Measurements from ENCODE around the gene YAE1. TPM values are rescaled to one million over a fixed set of nuclear protein-coding genes. Genes with fewer than 3 reads are reported as not detected.

The YAE1 gene
- total RNA-seq, 1 experiment from 2014 or later: 21.9 TPM

DNA sequence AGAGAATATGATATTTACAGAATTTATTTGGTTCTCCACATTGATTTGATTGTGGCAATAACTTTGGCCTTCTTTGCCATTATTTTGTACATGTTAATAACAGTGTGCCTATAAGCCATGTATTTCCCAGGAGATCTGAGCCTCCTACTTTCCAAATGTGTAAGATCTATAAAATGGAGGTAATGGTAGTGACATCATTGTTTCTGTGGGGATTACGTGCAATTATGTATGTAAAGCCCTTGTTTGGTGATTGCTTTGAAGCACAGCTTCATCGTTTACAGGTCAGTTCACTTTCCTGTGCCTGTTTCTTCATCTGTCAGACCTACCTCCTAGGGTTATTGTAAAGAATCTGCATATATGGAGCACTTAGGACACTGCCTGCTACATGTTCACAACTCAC lies 17.3 kb downstream of the YAE1 start (continued):
- TF ChIP-seq, protein P1, sequence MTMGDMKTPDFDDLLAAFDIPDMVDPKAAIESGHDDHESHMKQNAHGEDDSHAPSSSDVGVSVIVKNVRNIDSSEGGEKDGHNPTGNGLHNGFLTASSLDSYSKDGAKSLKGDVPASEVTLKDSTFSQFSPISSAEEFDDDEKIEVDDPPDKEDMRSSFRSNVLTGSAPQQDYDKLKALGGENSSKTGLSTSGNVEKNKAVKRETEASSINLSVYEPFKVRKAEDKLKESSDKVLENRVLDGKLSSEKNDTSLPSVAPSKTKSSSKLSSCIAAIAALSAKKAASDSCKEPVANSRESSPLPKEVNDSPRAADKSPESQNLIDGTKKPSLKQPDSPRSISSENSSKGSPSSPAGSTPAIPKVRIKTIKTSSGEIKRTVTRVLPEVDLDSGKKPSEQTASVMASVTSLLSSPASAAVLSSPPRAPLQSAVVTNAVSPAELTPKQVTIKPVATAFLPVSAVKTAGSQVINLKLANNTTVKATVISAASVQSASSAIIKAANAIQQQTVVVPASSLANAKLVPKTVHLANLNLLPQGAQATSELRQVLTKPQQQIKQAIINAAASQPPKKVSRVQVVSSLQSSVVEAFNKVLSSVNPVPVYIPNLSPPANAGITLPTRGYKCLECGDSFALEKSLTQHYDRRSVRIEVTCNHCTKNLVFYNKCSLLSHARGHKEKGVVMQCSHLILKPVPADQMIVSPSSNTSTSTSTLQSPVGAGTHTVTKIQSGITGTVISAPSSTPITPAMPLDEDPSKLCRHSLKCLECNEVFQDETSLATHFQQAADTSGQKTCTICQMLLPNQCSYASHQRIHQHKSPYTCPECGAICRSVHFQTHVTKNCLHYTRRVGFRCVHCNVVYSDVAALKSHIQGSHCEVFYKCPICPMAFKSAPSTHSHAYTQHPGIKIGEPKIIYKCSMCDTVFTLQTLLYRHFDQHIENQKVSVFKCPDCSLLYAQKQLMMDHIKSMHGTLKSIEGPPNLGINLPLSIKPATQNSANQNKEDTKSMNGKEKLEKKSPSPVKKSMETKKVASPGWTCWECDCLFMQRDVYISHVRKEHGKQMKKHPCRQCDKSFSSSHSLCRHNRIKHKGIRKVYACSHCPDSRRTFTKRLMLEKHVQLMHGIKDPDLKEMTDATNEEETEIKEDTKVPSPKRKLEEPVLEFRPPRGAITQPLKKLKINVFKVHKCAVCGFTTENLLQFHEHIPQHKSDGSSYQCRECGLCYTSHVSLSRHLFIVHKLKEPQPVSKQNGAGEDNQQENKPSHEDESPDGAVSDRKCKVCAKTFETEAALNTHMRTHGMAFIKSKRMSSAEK (CRISPR knock-in tag; IDR thresholded peaks at IDR 0.05; ENCODE audit: borderline replicate concordance): no peak

DNA sequence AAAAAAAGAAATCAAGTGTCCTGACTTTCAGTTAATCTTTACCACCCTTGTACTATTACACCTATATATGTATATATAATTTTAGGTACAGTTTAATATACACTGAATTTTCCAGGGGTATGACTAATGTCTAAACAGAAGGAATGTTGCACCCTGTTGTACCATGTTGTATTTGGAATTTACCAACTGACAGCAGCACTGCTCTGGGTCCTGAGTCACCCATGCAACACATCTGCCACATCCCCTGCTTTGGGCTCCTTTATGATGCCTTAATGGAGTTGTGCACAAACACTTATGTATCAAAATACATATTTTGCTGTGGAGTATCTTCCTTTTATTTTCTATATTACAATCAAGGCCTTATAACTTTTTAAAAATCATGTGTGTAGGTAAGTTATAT lies 21.2 kb downstream of the YAE1 start:
- Mint-ChIP-seq H3K4me3 (no peak overlapping the region), H3K9me3 (0 out of 2 replicates have a peak, but pooled peaks cover 5% of the 10 kb centered on the region), H3K27ac (no peak overlapping the region), H3K27me3 (ENCODE audit: low read depth) (no peaks in the 10 kb centered on the region; the same call in 1 of the 2 replicates), H3K4me1 (peaks cover 24% of the 10 kb centered on the region), H3K36me3 (no peaks in the 10 kb centered on the region)
- DNase-seq (ENCODE audit: low spot score) (no peak), ATAC-seq (no peak)
- ChIA-PET CTCF (no interaction called here), POLR2A (no interaction called here)
- TF ChIP-seq, protein P2, sequence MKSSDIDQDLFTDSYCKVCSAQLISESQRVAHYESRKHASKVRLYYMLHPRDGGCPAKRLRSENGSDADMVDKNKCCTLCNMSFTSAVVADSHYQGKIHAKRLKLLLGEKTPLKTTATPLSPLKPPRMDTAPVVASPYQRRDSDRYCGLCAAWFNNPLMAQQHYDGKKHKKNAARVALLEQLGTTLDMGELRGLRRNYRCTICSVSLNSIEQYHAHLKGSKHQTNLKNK (CRISPR knock-in tag; IDR thresholded peaks at IDR 0.05): no peak
- TF ChIP-seq ZNF671 (CRISPR knock-in tag; IDR thresholded peaks at IDR 0.05): no peak
- TF ChIP-seq MYBL2 (CRISPR knock-in tag; IDR thresholded peaks at IDR 0.05): no peak
- TF ChIP-seq, protein P3, sequence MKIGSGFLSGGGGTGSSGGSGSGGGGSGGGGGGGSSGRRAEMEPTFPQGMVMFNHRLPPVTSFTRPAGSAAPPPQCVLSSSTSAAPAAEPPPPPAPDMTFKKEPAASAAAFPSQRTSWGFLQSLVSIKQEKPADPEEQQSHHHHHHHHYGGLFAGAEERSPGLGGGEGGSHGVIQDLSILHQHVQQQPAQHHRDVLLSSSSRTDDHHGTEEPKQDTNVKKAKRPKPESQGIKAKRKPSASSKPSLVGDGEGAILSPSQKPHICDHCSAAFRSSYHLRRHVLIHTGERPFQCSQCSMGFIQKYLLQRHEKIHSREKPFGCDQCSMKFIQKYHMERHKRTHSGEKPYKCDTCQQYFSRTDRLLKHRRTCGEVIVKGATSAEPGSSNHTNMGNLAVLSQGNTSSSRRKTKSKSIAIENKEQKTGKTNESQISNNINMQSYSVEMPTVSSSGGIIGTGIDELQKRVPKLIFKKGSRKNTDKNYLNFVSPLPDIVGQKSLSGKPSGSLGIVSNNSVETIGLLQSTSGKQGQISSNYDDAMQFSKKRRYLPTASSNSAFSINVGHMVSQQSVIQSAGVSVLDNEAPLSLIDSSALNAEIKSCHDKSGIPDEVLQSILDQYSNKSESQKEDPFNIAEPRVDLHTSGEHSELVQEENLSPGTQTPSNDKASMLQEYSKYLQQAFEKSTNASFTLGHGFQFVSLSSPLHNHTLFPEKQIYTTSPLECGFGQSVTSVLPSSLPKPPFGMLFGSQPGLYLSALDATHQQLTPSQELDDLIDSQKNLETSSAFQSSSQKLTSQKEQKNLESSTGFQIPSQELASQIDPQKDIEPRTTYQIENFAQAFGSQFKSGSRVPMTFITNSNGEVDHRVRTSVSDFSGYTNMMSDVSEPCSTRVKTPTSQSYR (CRISPR knock-in tag; IDR thresholded peaks at IDR 0.05): no peak
- TF ChIP-seq, protein P4, sequence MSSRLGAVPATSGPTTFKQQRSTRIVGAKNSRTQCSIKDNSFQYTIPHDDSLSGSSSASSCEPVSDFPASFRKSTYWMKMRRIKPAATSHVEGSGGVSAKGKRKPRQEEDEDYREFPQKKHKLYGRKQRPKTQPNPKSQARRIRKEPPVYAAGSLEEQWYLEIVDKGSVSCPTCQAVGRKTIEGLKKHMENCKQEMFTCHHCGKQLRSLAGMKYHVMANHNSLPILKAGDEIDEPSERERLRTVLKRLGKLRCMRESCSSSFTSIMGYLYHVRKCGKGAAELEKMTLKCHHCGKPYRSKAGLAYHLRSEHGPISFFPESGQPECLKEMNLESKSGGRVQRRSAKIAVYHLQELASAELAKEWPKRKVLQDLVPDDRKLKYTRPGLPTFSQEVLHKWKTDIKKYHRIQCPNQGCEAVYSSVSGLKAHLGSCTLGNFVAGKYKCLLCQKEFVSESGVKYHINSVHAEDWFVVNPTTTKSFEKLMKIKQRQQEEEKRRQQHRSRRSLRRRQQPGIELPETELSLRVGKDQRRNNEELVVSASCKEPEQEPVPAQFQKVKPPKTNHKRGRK (CRISPR knock-in tag; IDR thresholded peaks at IDR 0.05; ENCODE audit: borderline replicate concordance): no peak
- TF ChIP-seq JUN (CRISPR knock-in tag; IDR thresholded peaks at IDR 0.05): no peak
- TF ChIP-seq, protein P5, sequence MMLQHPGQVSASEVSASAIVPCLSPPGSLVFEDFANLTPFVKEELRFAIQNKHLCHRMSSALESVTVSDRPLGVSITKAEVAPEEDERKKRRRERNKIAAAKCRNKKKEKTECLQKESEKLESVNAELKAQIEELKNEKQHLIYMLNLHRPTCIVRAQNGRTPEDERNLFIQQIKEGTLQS (CRISPR knock-in tag; conservative IDR thresholded peaks at IDR 0.05): no peak
- TF ChIP-seq ZNF219 (CRISPR knock-in tag; IDR thresholded peaks at IDR 0.05; ENCODE audit: borderline replicate concordance): no peak
- TF ChIP-seq, protein P6, sequence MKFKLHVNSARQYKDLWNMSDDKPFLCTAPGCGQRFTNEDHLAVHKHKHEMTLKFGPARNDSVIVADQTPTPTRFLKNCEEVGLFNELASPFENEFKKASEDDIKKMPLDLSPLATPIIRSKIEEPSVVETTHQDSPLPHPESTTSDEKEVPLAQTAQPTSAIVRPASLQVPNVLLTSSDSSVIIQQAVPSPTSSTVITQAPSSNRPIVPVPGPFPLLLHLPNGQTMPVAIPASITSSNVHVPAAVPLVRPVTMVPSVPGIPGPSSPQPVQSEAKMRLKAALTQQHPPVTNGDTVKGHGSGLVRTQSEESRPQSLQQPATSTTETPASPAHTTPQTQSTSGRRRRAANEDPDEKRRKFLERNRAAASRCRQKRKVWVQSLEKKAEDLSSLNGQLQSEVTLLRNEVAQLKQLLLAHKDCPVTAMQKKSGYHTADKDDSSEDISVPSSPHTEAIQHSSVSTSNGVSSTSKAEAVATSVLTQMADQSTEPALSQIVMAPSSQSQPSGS (CRISPR knock-in tag; IDR thresholded peaks at IDR 0.05; ENCODE audit: borderline replicate concordance, low read depth): no peak
- TF ChIP-seq TEAD4 (CRISPR knock-in tag; IDR thresholded peaks at IDR 0.05): no peak
- no peak for TF ChIP-seq ZBTB21 (CRISPR knock-in tag; IDR thresholded peaks at IDR 0.05; ENCODE audit: borderline replicate concordance)
- TF ChIP-seq, protein P7, sequence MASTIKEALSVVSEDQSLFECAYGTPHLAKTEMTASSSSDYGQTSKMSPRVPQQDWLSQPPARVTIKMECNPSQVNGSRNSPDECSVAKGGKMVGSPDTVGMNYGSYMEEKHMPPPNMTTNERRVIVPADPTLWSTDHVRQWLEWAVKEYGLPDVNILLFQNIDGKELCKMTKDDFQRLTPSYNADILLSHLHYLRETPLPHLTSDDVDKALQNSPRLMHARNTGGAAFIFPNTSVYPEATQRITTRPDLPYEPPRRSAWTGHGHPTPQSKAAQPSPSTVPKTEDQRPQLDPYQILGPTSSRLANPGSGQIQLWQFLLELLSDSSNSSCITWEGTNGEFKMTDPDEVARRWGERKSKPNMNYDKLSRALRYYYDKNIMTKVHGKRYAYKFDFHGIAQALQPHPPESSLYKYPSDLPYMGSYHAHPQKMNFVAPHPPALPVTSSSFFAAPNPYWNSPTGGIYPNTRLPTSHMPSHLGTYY (CRISPR knock-in tag; IDR thresholded peaks at IDR 0.05): no peak

Measured in WTC11 (cell line).